ENCODE measurements around the gene HOXB8. TPM values are rescaled to one million over a fixed set of nuclear protein-coding genes. Genes with fewer than 3 reads are reported as not detected.

HOXB8 gene
- total RNA-seq, 2 donors from 2014 or later = not detected

GRCh38 chr17:48649741-48650140 is 34.6 kb upstream of the HOXB8 start:
- H3K9me3 ChIP-seq (ENCODE audit: control insufficient read depth, low read length) = no peaks in the 10 kb centered on the region
- Mint-ChIP-seq H3K27ac (no peak overlapping the region), H3K36me3 (ENCODE audit: low read depth) (no peaks in the 10 kb centered on the region), H3K4me3 (no peak overlapping the region), H3K27me3 (ENCODE audit: insufficient read depth) (peaks cover 97% of the 10 kb centered on the region), H3K9me3 (no peaks in the 10 kb centered on the region), H3K4me1 (no peaks in the 10 kb centered on the region)
- H3K4me1 ChIP-seq (ENCODE audit: control insufficient read depth, insufficient read depth, low read length) = peaks cover 3% of the 10 kb centered on the region
- H3K36me3 ChIP-seq (ENCODE audit: control insufficient read depth, insufficient read depth, low read length) = no peaks in the 10 kb centered on the region
- H3K9ac ChIP-seq (ENCODE audit: extremely low read depth, low read length, poor library complexity, severe bottlenecking) = no peak overlapping the region
- no peak overlapping the region for H3K4me3 ChIP-seq (ENCODE audit: low read length)
- H3K27ac ChIP-seq (ENCODE audit: low read depth, low read length) = no peak overlapping the region
- DNase-seq = no peak
- WGBS, 2 experiments (ENCODE audit: insufficient coverage in 1 of 2, insufficient read length in 1 of 2) = no CpG with 5 or more reads among the region's 1 CpG
- H3K27me3 ChIP-seq (ENCODE audit: control insufficient read depth, insufficient read depth, low read length, poor library complexity, severe bottlenecking) = peaks cover 80% of the 10 kb centered on the region
- no peak for TF ChIP-seq CTCF (conservative IDR thresholded peaks at IDR 0.05)

GRCh38 chr17:48647963-48648245 is 32.8 kb upstream of the HOXB8 start:
- H3K9me3 ChIP-seq (ENCODE audit: control insufficient read depth, low read length) = no peaks in the 10 kb centered on the region
- no peak overlapping the region for H3K4me3 Mint-ChIP-seq
- H3K9me3 Mint-ChIP-seq = no peaks in the 10 kb centered on the region
- H3K4me1 Mint-ChIP-seq = no peaks in the 10 kb centered on the region
- no peak overlapping the region for H3K27ac ChIP-seq (ENCODE audit: low read depth, low read length)
- H3K27ac Mint-ChIP-seq = no peak overlapping the region
- peaks cover 99% of the 10 kb centered on the region for H3K27me3 Mint-ChIP-seq (ENCODE audit: insufficient read depth)
- no peaks in the 10 kb centered on the region for H3K36me3 ChIP-seq (ENCODE audit: control insufficient read depth, insufficient read depth, low read length)
- 80% methylated on average over 1 of the region's 1 CpG; no CpG with 5 or more reads in 1 of the 2 experiments for WGBS, 2 experiments (ENCODE audit: insufficient coverage in 1 of 2, insufficient read length in 1 of 2)
- peaks cover 90% of the 10 kb centered on the region for H3K27me3 ChIP-seq (ENCODE audit: control insufficient read depth, insufficient read depth, low read length, poor library complexity, severe bottlenecking)
- H3K4me1 ChIP-seq (ENCODE audit: control insufficient read depth, insufficient read depth, low read length) = peaks cover 3% of the 10 kb centered on the region
- DNase-seq = no peak
- H3K4me3 ChIP-seq (ENCODE audit: low read length) = no peak overlapping the region
- TF ChIP-seq CTCF (conservative IDR thresholded peaks at IDR 0.05) = no peak
- H3K9ac ChIP-seq (ENCODE audit: extremely low read depth, low read length, poor library complexity, severe bottlenecking) = no peak overlapping the region
- H3K36me3 Mint-ChIP-seq (ENCODE audit: low read depth) = no peaks in the 10 kb centered on the region

GRCh38 chr17:48647103-48647962 is 32.2 kb upstream of the HOXB8 start:
- DNase-seq = peak; percentile 89
- Histone ChIP-seq H3K4me3 (ENCODE audit: low read length) (no peak overlapping the region), H3K27me3 (ENCODE audit: control insufficient read depth, insufficient read depth, low read length, poor library complexity, severe bottlenecking) (peaks cover 90% of the 10 kb centered on the region), H3K36me3 (ENCODE audit: control insufficient read depth, insufficient read depth, low read length) (no peaks in the 10 kb centered on the region), H3K27ac (ENCODE audit: low read depth, low read length) (no peak overlapping the region), H3K9ac (ENCODE audit: extremely low read depth, low read length, poor library complexity, severe bottlenecking) (no peak overlapping the region), H3K9me3 (ENCODE audit: control insufficient read depth, low read length) (no peaks in the 10 kb centered on the region), H3K4me1 (ENCODE audit: control insufficient read depth, insufficient read depth, low read length) (peaks cover 3% of the 10 kb centered on the region)
- Mint-ChIP-seq H3K36me3 (ENCODE audit: low read depth) (no peaks in the 10 kb centered on the region), H3K9me3 (no peaks in the 10 kb centered on the region), H3K4me1 (no peaks in the 10 kb centered on the region), H3K27me3 (ENCODE audit: insufficient read depth) (peaks cover 99% of the 10 kb centered on the region), H3K4me3 (no peak overlapping the region), H3K27ac (no peak overlapping the region)
- no peak for TF ChIP-seq CTCF (conservative IDR thresholded peaks at IDR 0.05)
- 3 to 4% methylated on average over 13 to 30 of the region's 30 CpGs for WGBS, 2 experiments (ENCODE audit: insufficient coverage in 1 of 2, insufficient read length in 1 of 2)
